MM.1S (cell line): ENCODE measurements around the gene SRRM2.

Experiments
- CTCF ChIP-seq: fragments of 300-600 bp; sonication (generic); IDR thresholded peaks from 2 replicates; pipeline ENCODE4 v1.5.1; 2016; ENCODE audit warnings: antibody characterized with exemption, low read length, mixed read lengths
- EZH2 ChIP-seq: fragments of 300-600 bp; sonication (generic); optimal IDR thresholded peaks from 2 replicates; pipeline ENCODE3; 2017; ENCODE audit warnings: low read depth, mild to moderate bottlenecking, antibody characterized with exemption, low read length, mixed read lengths

- no peak for TF ChIP-seq CTCF
- TF ChIP-seq EZH2 = no peak
Measured at GRCh38 chr16:2742323-2743006, 10.0 kb upstream of the SRRM2 start.
